GM06990 (cell line): ENCODE measurements around the gene CHI3L2.

Source experiments
- DNase-seq: peaks from one replicate; pipeline ENCODE4 v3.0.0-alpha.2; 2011; ENCODE audit not compliant: insufficient read length; ENCODE audit errors: extremely low read depth
- H3K27me3 ChIP-seq: replicated peaks from 2 replicates; pipeline ENCODE4 v1.6.0; 2011; ENCODE audit warnings: low read length; ENCODE audit not compliant: control insufficient read depth, insufficient read depth
- H3K36me3 ChIP-seq: 2 replicates; pipeline ENCODE4 v1.5.1; 2011; ENCODE audit warnings: low read length; ENCODE audit not compliant: control insufficient read depth, insufficient read depth
- H3K4me3 ChIP-seq: replicated peaks from 2 replicates; pipeline ENCODE4 v1.5.1; 2011; ENCODE audit warnings: low read depth, mild to moderate bottlenecking, control low read depth, low read length
- TF ChIP-seq, protein P1 (sequence below): IDR thresholded peaks from 2 replicates; pipeline ENCODE4 v1.5.1; 2011; ENCODE audit warnings: low read length, control low read depth, mild to moderate bottlenecking, inconsistent platforms; ENCODE audit not compliant: insufficient read depth, poor library complexity, severe bottlenecking

CHI3L2 gene

DNA sequence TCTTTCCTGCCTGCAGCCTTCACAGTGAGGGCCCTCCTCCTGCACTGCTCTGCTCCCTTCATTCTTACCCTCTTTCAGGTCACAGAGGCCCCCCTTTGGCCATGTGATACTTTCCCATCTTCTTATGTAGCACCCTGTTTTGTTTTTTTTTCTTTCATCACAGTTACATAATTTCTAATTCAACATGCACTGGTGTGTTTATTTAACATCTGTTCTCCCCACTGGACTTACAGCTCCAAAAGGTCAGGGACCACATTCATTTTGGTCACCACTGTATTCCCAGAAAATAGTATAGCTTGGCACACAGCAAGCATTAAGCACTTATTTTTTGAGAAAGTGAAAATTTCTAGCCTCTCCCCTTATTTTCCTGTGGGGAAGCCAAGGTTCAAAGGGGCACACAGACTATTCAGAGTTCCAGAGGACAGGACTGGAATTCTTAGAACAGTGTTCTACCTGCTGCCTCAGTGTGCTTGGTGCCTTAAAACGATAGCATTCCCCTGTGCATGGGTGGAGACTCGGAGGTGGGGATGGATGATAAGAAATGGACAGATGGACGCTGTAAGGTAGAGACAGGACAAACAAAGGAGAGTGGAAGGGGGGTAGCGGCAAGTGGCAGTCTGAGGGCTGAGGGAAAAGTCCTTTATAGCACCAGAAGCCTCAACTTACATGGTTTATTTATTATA, 32.4 kb upstream of the CHI3L2 start:
- Histone ChIP-seq H3K4me3 (no peak overlapping the region), H3K36me3 (peaks cover 38% of the 10 kb centered on the region), H3K27me3 (no peaks in the 10 kb centered on the region)
- TF ChIP-seq, protein P1, sequence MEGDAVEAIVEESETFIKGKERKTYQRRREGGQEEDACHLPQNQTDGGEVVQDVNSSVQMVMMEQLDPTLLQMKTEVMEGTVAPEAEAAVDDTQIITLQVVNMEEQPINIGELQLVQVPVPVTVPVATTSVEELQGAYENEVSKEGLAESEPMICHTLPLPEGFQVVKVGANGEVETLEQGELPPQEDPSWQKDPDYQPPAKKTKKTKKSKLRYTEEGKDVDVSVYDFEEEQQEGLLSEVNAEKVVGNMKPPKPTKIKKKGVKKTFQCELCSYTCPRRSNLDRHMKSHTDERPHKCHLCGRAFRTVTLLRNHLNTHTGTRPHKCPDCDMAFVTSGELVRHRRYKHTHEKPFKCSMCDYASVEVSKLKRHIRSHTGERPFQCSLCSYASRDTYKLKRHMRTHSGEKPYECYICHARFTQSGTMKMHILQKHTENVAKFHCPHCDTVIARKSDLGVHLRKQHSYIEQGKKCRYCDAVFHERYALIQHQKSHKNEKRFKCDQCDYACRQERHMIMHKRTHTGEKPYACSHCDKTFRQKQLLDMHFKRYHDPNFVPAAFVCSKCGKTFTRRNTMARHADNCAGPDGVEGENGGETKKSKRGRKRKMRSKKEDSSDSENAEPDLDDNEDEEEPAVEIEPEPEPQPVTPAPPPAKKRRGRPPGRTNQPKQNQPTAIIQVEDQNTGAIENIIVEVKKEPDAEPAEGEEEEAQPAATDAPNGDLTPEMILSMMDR = no peak
- no peak for DNase-seq

DNA sequence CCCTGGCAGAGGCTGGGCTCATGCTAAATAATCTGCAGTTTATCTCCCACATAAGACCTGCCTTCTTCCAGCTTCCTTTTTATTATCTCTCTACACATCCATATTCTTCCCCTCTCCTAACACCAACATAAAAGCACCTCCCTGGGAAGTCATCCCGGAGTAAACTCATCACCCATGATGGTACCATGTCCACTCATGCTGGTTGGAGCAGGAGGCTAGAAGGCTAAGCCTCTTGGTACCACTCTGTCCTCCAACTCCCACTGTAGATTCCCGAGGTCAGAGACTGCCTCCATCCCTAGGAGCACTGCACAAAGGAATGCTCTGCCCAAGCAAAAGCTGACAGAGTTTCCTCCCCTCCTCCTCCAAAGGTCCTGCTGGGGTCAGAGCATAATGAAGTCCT, 31.3 kb upstream of the CHI3L2 start:
- H3K36me3 ChIP-seq = peaks cover 37% of the 10 kb centered on the region
- TF ChIP-seq, protein P1 = no peak
- no peaks in the 10 kb centered on the region for H3K27me3 ChIP-seq
- no peak for DNase-seq
- peak overlapping the region; percentile 63 for H3K4me3 ChIP-seq

DNA sequence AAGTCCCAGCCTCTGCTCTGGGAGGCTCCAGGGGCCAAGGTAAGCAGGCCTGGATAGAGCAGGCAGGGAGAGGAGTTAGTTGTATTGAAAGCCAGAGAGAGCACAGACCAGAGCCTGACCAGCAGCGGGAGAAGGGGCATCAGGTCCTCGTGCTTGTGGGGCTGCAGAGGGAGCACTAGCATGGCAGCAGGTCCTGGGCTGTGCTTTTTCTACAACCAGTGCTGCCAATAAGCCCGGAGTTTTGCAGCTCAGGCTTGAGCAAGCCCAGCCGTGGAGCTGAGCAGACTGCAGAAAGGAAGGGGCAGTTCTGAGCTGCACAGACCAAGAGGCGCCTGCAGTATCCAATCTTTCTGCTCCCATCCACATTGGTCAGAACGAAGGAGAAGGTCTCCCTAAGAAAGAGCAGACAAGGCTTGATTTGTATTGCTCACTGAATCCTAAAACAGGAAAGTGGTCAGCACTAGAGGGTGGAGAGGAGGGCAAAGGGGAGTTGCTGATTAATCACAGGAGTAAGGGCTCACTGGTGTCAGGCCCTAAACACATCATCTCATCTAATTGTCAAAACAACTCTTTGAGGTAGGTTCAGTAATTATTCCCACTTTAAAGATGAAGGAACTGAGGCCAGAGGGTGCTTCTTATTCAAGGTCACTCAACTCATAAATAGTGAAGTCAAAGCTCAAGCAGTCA, 29.8 kb upstream of the CHI3L2 start:
- peak; percentile 59 for DNase-seq
- H3K27me3 ChIP-seq = no peaks in the 10 kb centered on the region
- TF ChIP-seq, protein P1 = peak; percentile 78
- H3K36me3 ChIP-seq = peaks cover 30% of the 10 kb centered on the region
- peak overlapping the region; percentile 63 for H3K4me3 ChIP-seq

GRCh38 chr1:111198836-111199235, 28.7 kb upstream of the CHI3L2 start:
- TF ChIP-seq, protein P1 = no peak
- Histone ChIP-seq H3K36me3 (peaks cover 30% of the 10 kb centered on the region), H3K27me3 (no peaks in the 10 kb centered on the region), H3K4me3 (peak overlapping the region; percentile 63)
- no peak for DNase-seq

DNA sequence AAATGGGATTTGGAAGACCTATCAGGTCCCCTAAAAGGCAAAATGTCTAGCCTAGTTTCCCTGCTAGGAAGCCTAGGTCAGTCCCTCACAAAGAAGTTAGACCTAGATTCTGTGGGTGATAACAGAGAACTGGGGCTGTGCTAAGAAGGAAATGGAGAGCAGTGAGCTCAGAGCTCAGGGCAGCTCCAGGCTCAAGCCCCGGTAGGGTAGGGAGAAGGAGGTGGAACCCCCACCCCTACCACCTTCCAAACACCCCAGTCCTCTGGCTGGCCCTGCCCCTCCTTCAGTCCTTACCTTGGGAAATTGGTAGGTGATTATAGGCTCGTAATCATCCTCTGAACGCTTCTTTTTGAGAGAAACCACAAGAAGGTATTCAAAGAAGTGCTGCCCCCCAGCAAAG, 28.2 kb upstream of the CHI3L2 start:
- Histone ChIP-seq H3K4me3 (peak overlapping the region; percentile 63), H3K36me3 (peaks cover 27% of the 10 kb centered on the region), H3K27me3 (no peaks in the 10 kb centered on the region)
- TF ChIP-seq, protein P1 = no peak
- DNase-seq = no peak
